Activated T-helper 1 cell treated with Interleukin-2 at 50 U/mL for 16 hours (primary cell): ENCODE results near the gene RPS29.
"Not testable (repeated sequence)": the region's sequence is repeated elsewhere in the genome, so short reads cannot be mapped to it uniquely, and the experiment has no call there.

Source experiments
- DNase-seq: peaks from one replicate; pipeline ENCODE4 v3.0.0-alpha.2; 2020; ENCODE audit warnings: low read depth

Gene RPS29

DNA sequence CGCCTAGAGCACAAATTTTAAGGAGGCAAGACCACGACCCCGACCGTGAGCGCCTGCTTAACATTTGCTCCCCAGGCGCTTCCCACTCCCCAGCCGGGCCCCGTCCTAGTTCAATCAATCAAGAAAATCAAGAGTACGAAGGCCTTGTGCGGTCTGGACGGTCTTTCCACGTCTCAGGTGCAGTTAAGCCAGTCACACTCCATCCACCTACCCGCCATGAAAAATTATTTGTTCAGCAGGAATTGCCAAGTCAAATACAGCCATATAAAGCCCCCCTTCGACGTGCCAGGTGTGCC is 12.0 kb upstream of the RPS29 start:
- no peak for DNase-seq

DNA sequence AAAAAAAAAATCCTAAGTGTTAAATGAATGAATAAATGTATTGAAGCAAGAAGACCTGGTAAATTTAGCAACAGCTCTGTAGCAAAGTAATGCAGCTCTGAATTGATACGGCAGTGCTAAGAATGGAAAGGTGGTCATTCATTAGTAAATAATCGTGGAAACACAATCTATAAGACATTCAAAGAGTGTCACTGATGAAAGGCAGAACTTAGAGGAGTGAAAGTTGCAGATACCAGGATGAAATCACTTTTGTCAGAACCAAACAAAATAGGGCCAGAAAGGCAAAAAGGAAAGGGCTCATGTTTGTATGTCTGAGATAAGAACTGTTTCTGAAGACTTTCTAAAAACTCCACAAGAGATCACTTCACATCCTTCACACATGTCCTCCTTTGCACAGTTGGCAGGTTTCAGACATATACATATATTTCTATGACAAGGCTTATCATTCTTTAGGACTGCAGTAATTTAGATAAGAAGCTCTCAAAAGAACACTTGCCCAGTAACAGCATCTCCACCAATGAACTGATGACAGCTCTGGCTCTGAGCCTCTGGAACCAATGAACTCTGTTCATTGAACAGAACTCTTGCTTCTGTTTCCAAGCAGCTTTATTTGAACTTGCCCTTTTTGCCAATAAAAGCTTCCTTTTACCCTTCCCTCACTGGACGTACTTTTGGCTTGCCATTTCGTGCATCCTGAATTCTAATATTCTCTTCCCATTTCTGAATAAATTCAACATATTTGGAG is 8.3 kb upstream of the RPS29 start:
- DNase-seq, result no peak

GRCh38 chr14:49593016-49593415 is 6.8 kb upstream of the RPS29 start:
- no peak for DNase-seq

- DNase-seq, result no peak
Observed at GRCh38 chr14:49589387-49589786, 3.2 kb upstream of the RPS29 start.

GRCh38 chr14:49586673-49587460 is 687 bp upstream of the RPS29 start:
- no peak for DNase-seq

GRCh38 chr14:49584981-49585640 is 1.1 kb downstream of the RPS29 start:
- DNase-seq, result not testable (repeated sequence)

- DNase-seq, result no peak
Observed at GRCh38 chr14:49584058-49584457, 2.1 kb downstream of the RPS29 start.

DNA sequence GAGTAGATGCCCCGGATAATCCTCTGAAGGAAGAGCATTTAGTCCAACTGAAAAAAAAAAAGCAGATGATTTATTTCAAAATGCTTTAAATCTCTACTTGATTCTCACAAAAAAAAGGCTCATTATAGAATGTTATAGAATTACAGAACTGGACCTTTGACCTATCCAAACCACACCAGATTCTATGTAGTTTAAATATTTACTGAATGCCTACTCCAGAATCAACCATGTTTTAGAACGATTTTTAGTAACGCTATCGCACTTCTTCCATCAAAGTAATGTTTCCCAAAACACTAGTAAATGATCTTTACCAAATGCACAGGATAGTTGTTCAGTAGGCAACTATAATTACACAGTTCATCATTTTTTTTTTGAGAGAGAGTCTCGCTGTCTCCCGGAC is 2.6 kb downstream of the RPS29 start:
- DNase-seq, result no peak

DNA sequence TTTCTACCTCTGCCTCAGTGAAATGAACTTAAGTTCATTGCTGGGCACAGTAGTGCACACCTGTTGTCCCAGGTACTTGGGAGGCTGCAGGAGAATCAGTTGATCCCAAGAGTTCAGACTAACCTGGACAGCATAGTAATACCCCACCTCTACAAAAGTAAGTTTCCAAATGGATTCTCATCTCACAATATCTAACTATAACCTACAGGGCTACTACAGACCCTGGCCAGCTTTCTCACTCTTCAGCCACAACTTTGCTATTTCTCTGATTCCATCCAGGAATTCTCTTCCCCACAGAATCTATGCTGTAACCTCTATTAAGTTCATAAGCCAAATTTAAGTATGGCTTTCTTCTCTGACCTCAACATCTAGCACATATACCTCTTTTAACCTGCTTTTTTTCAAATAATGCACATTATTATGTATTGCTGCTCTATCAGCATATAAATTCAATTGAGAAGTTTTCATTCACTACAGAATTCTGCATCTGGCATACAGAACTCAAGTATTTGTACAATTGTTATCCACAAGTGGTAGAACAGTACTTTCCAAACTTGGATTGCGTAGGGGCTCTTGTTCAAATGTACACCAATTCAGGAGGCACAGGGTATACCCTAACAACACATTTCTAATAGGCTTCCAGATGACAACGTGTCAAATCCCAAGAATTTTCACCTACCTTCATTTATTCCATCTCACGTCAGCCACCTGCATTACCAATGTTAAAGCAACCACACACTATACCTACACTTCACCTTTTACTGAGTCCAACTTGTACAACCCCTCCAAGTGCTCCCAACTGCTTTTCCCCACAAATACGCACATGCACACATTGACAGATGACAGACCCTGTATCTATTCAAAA is 3.8 kb downstream of the RPS29 start:
- no peak for DNase-seq

GRCh38 chr14:49581209-49582112 is 4.7 kb downstream of the RPS29 start:
- no peak for DNase-seq

DNA sequence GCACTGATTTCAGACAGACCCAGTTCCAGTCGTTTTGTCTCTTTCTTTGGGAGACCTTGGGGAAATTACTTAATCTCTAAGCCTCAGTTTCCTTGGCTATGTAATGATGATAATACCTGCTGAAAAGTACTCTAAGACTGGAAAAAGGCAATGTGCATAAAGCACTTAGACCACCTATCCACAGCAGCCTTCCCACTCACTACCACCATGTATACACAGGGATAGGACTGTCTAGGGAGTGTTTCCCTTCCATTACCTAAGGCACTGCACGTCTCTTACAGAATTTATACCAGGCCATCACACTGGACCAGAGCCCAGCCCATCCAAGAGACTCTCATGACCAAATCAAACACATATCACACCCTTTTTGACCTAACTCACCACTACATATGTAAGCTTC is 6.3 kb downstream of the RPS29 start:
- no peak for DNase-seq

- DNase-seq, result no peak
Observed at GRCh38 chr14:49578141-49578540, 8.0 kb downstream of the RPS29 start.

DNA sequence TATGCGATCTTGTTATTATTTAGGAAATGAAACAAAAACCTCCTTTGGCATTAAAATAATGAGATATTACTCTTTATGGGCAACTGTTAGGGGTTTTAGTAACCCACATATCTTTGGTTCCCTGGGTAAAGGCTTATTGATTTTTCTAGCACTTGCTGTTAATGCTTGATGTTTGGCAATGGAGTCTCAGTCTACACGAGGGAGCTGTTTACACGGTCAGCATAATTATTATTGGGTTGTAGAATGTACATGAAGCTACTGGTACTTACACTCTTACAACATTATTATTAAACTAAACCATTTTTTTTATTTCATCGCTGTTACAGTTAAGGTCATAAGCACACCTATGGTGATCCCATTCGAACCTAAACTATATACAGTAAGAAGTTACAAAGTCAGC is 12.1 kb downstream of the RPS29 start:
- no peak for DNase-seq

GRCh38 chr14:49569281-49569680 is 16.9 kb downstream of the RPS29 start:
- DNase-seq, result no peak

GRCh38 chr14:49566714-49567113 is 19.5 kb downstream of the RPS29 start:
- DNase-seq, result no peak

DNA sequence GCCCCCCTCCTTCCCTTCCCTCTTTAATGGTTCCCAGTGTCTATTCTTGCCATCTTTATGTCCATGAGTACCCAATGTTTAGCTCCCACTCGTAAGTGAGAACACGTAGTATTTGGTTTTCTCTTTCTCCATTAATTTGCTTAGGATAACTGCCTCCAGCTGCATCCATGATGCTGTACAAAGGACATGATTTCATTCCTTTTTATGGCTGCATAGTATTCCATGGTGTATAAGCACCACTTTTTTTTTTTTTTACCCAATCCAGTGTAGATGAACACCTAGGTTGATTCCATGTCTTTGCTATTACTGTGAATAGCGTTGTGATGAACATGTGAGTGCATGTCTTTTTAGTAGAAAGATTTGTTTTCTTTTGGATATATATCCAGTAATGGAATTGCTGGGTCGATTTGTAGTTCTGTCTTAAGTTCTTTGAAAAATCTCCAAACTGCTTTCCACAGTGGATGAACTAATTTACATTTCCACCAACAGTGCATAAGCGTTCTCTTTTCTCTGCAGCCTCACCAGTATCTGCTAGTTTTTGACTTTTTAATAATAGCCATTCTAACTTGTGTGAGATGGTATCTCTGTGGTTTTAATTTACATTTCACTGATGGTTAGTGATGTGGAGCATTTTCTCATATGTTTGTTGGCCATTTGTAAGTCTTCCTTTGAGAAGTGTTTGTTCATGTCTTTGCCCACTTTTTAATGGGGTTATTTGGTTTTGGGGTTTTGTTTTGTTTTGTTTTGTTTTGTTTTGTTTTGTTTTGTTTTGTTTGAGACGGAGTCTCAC is 26.0 kb downstream of the RPS29 start:
- DNase-seq, result no peak

GRCh38 chr14:49553892-49554291 is 32.3 kb downstream of the RPS29 start:
- no peak for DNase-seq

DNA sequence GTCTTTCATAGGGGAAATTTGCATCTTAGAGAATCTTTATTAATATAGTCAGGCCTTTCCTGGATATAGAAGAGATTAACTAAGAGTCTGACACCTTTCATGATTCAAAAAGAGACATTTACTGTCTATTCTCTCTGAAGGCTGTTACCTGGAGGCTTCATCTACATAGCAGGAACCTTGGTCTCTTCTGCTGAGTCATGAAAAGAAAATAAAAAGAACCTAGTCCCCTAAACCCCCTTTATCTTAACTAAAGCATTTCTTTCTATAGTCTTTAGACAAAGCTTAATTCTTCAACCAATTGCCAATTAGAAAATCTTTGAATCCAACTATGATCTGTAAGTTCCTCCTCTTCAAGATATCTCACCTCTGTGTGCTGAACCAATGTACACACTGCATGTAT is 33.1 kb downstream of the RPS29 start:
- no peak for DNase-seq

GRCh38 chr14:49551569-49551968 is 34.6 kb downstream of the RPS29 start:
- no peak for DNase-seq
